Measurements from ENCODE around the gene SSPN. TPM values are rescaled to one million over a fixed set of nuclear protein-coding genes. Genes with fewer than 3 reads are reported as not detected.

Gene SSPN
- total and polyA plus RNA-seq, 12 donors: 5.9 to 115 (median 83.7) TPM

GRCh38 chr12:26273811-26274210 is 78.4 kb downstream of the SSPN start:
- no peak for DNase-seq
- H3K9me3 ChIP-seq: no peaks in the 10 kb centered on the region
- peak overlapping the region in 8 of 10 donors; percentile 25 to 89 (median 80) for H3K27ac ChIP-seq
- TF ChIP-seq CTCF (IDR thresholded peaks at IDR 0.05): no peak
- no peak overlapping the region for H3K4me3 ChIP-seq
- peak in 1 of 8 donors; percentile 27 for ATAC-seq
- intact Hi-C loops (cut with DNase I): loop anchor here in 5 of 10 donors (5.0 to 10.0 kb wide), 2 partner anchors 77 to 149 kb away; partner anchors contain the start of genes BHLHE41 (in 5 of the 5) and SSPN (in 1 of the 5)
- H3K36me3 ChIP-seq: no peaks in the 10 kb centered on the region
- H3K4me1 ChIP-seq: peaks cover 10 to 81% (median 45%) of the 10 kb centered on the region in 9 donors
- WGBS, 2 donors: 38 to 64% methylated on average over 6 of the region's 6 CpGs
- H3K27me3 ChIP-seq: no peaks in the 10 kb centered on the region

- peak; percentile 63 to 87 for DNase-seq
- intact Hi-C loops (cut with DNase I): loop anchor here in 5 of 10 donors (5.0 to 10.0 kb wide), 2 partner anchors 77 to 150 kb away; partner anchors contain the start of genes BHLHE41 (in 5 of the 5) and SSPN (in 1 of the 5)
- 38 to 53% methylated on average over 13 of the region's 13 CpGs for WGBS, 2 donors
- no peak for TF ChIP-seq CTCF (IDR thresholded peaks at IDR 0.05)
- Histone ChIP-seq H3K4me3 (no peak overlapping the region), H3K36me3 (no peaks in the 10 kb centered on the region), H3K9me3 (no peaks in the 10 kb centered on the region), H3K27ac (peak overlapping the region; percentile 25 to 89 (median 80)), H3K4me1 (peaks cover 10 to 78% (median 42%) of the 10 kb centered on the region in 9 donors), H3K27me3 (no peaks in the 10 kb centered on the region)
- peak; percentile 93 to 99 (median 95) for ATAC-seq
Observed at GRCh38 chr12:26274441-26275312, 79.3 kb downstream of the SSPN start.

DNA sequence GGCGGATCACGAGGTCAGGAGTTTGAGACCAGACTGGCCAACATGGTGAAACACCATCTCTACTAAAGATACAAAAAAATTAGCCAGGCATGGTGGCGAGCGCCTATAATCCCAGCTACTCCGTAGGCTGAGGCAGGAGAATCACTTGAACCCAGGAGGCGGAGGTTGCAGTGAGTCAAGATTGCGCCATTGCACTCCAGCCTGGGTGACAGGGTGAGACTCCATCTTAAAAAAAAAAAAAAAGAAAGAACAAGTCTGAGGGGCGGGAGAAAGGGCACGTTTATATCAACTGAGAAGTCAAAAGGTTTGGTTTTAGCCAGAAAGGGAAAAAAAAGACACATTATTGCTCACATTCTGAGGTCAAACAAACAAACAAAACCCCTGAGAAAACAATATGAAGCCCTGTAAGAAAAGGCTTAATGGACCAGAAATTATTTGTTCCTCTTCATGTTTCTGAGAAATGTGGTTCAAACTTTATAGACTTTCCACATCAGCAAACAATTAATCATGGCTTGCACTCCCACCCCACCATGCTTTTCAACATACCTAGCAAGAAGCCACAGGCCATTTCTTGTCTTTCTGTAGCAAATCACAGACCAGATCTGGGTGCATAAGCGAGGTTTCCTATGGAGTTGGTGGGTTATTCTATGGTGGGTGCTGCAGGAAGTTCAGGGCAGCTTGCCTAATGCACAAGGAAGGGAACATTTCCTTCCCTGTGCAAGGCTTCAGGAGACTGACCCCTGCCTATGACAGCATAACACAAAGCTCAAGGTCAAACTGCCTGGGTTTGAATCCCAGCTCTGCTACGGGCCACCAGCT is 80.1 kb downstream of the SSPN start:
- intact Hi-C loops (cut with DNase I): loop anchor here in 5 of 10 donors (10.0 kb wide), 1 partner anchor 151 kb away; the partner anchor contains the start of gene BHLHE41 (in 5 of the 5)
- ATAC-seq (no peak), DNase-seq (no peak)
- 88 to 92% methylated on average over 11 of the region's 11 CpGs for WGBS, 2 donors
- H3K36me3 ChIP-seq: no peaks in the 10 kb centered on the region
- H3K27ac ChIP-seq: peak overlapping the region; percentile 25 to 89 (median 80)
- H3K4me1 ChIP-seq: peaks cover 10 to 75% (median 38%) of the 10 kb centered on the region in 9 donors
- no peaks in the 10 kb centered on the region for H3K27me3 ChIP-seq
- H3K9me3 ChIP-seq: no peaks in the 10 kb centered on the region
- no peak overlapping the region for H3K4me3 ChIP-seq
- no peak for TF ChIP-seq CTCF (IDR thresholded peaks at IDR 0.05)

GRCh38 chr12:26276709-26277108 is 81.3 kb downstream of the SSPN start:
- intact Hi-C loops (cut with DNase I): loop anchor here in 5 of 10 donors (10.0 kb wide), 1 partner anchor 152 kb away; the partner anchor contains the start of gene BHLHE41 (in 5 of the 5)
- ATAC-seq: no peak
- no peaks in the 10 kb centered on the region for H3K36me3 ChIP-seq

More at GRCh38 chr12:26276709-26277108, 81.3 kb downstream of the SSPN start:
- WGBS, 2 donors: 94 to 95% methylated on average over 2 of the region's 2 CpGs
- Histone ChIP-seq H3K27ac (peak overlapping the region in 1 of 10 donors; percentile 59), H3K4me3 (no peak overlapping the region), H3K27me3 (no peaks in the 10 kb centered on the region), H3K4me1 (peaks cover 10 to 69% (median 34%) of the 10 kb centered on the region in 9 donors), H3K9me3 (no peaks in the 10 kb centered on the region)
- TF ChIP-seq CTCF (IDR thresholded peaks at IDR 0.05): no peak
- DNase-seq: no peak
